AG04450 (cell line): ENCODE data around the gene ZNF536. TPM values are rescaled to one million over a fixed set of nuclear protein-coding genes. Genes with fewer than 3 reads are reported as not detected.

Source experiments
- CTCF ChIA-PET: fragments of 300-600, 350-600 bp; formaldehyde crosslinking; extraction: SDS; loops from one replicate; lab custom pipeline; 2022; ENCODE audit warnings: antibody characterized with exemption, inconsistent platforms; lab: Charles Lee
- POLR2A ChIA-PET: fragments of 350-600 bp; formaldehyde crosslinking; extraction: SDS; loops from one replicate; lab custom pipeline; 2021; ENCODE audit warnings: antibody characterized with exemption, inconsistent platforms; lab: Yijun Ruan, JAX
- DNase-seq: peaks from one replicate; pipeline ENCODE4 v3.0.0-alpha.2; 2011; ENCODE audit warnings: low read depth, low spot score
- H3K27ac ChIP-seq: one replicate; pipeline ENCODE4 v1.5.1; 2012; ENCODE audit warnings: low read depth, low read length, control low read depth
- H3K27me3 ChIP-seq: one replicate; pipeline ENCODE4 v1.6.0; 2012; ENCODE audit warnings: low read length; ENCODE audit not compliant: control insufficient read depth, insufficient read depth
- H3K4me3 ChIP-seq: 2 replicates; pipeline ENCODE4 v1.5.1; 2011; ENCODE audit warnings: mild to moderate bottlenecking, low read depth, low read length, control low read depth
- H3K9me3 ChIP-seq: 2 replicates; pipeline ENCODE4 v1.5.1; 2012; ENCODE audit warnings: low read length; ENCODE audit not compliant: control insufficient read depth, insufficient read depth
- polyA plus RNA-seq: library from polyadenylated mRNA; depleted of rRNA; stranded (reverse); fragments of >200 nt; gene quantifications from 2 replicates; pipeline ENCODE4 v1.2.3, GENCODE V29; 2011
- TF ChIP-seq, protein P1 (sequence below): IDR thresholded peaks from 2 replicates; pipeline ENCODE4 v1.5.1; 2011; ENCODE audit warnings: low read depth, low read length, control low read depth, inconsistent platforms

ZNF536 gene
- polyA plus RNA-seq, 1 experiment: not detected

DNA sequence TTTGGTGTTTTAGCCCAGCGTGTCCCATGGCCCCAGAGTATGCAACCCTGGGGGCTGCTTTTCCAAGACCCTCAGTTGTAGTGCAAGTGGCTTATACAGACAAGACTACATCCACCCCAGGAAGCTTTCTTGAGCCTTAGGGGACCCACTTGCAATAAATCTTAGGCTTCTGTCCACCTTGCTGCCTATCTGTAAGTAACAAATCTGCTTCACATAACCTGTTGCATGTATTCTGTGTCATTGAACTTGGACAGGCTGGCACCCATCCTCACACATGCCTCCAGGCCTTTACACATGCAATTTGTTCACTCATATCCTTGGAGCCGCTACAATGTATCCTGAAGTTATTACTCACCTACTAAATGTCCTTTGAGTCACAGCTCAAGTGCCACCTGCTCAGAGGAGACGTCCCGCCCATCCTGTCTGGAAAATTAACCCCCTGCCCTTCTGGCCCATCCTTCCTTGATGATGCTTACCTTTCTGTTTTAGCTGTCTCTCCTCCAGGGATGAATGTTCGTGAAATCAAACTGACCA, 101.2 kb downstream of the ZNF536 start:
- TF ChIP-seq, protein P1, sequence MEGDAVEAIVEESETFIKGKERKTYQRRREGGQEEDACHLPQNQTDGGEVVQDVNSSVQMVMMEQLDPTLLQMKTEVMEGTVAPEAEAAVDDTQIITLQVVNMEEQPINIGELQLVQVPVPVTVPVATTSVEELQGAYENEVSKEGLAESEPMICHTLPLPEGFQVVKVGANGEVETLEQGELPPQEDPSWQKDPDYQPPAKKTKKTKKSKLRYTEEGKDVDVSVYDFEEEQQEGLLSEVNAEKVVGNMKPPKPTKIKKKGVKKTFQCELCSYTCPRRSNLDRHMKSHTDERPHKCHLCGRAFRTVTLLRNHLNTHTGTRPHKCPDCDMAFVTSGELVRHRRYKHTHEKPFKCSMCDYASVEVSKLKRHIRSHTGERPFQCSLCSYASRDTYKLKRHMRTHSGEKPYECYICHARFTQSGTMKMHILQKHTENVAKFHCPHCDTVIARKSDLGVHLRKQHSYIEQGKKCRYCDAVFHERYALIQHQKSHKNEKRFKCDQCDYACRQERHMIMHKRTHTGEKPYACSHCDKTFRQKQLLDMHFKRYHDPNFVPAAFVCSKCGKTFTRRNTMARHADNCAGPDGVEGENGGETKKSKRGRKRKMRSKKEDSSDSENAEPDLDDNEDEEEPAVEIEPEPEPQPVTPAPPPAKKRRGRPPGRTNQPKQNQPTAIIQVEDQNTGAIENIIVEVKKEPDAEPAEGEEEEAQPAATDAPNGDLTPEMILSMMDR: no peak
- peaks cover 67% of the 10 kb centered on the region for H3K9me3 ChIP-seq
- H3K27ac ChIP-seq: no peak overlapping the region
- no peak overlapping the region for H3K4me3 ChIP-seq
- no peak for DNase-seq
- POLR2A ChIA-PET: no interaction called here
- CTCF ChIA-PET: no interaction called here
- no peaks in the 10 kb centered on the region for H3K27me3 ChIP-seq

DNA sequence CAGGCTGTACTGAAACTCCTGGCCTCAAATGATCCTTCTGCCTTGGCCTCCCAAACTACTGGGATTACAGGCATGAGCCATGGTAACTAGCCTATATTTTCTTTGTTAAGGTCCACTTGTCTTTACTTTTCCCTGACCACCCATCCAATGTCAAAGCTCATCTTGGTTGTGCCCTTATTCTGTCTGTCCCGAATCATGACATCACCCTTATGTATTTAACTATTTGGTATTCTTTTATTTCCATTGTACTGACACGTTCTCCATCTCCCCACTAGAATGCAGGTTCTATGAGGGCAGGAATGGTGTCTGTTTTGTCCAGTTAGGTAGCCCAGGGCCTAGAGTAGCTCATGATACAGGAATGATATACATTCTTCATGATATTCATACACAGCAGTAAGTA, 104.8 kb downstream of the ZNF536 start:
- H3K27ac ChIP-seq: no peak overlapping the region
- TF ChIP-seq, protein P1: no peak
- ChIA-PET POLR2A (no interaction called here), CTCF (no interaction called here)
- no peak overlapping the region for H3K4me3 ChIP-seq
- DNase-seq: no peak
- H3K27me3 ChIP-seq: no peaks in the 10 kb centered on the region
- peaks cover 66% of the 10 kb centered on the region for H3K9me3 ChIP-seq

DNA sequence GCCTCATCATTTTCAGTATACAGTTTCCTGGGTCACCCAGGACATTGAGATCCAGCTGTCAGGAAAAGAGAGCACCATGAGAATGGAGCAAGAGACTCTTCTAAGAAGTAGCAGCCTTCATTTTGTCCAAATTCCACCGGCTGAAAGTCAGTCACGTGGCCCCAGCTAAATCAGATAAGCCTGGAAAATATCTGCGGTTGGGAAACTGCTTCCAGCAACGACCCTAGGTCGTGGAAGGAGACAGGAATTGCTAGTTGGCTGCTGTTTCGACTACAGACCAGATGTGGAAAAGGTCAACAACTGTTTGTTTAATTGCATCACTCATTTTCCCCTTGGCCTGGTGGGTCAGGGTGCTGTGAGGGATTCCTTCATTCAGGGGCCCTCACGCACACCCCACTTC, 107.0 kb downstream of the ZNF536 start:
- H3K4me3 ChIP-seq: no peak overlapping the region
- ChIA-PET POLR2A (no interaction called here), CTCF (no interaction called here)
- H3K27me3 ChIP-seq: no peaks in the 10 kb centered on the region
- DNase-seq: no peak
- H3K27ac ChIP-seq: no peak overlapping the region
- H3K9me3 ChIP-seq: peaks cover 61% of the 10 kb centered on the region
- TF ChIP-seq, protein P1: no peak

DNA sequence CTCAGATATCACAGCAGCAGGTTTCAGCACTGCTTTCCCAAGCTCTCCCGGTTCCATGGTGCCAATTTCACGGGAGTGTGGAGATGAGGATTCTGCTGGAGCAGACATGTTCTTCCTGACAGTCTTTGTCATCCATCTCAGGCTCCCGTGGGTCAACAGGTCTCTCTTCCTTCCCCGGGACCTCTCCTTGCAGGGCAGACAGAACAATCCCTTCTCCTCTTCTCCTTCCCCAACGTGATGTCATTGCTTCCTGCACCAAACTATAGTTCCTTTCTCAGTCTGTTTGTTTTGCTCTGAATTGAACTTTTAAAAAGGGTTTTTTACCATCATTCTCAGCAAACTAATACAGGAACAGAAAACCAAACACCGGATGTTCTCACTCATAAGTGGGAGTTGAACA, 107.9 kb downstream of the ZNF536 start:
- CTCF ChIA-PET: no interaction called here
- DNase-seq: no peak

DNA sequence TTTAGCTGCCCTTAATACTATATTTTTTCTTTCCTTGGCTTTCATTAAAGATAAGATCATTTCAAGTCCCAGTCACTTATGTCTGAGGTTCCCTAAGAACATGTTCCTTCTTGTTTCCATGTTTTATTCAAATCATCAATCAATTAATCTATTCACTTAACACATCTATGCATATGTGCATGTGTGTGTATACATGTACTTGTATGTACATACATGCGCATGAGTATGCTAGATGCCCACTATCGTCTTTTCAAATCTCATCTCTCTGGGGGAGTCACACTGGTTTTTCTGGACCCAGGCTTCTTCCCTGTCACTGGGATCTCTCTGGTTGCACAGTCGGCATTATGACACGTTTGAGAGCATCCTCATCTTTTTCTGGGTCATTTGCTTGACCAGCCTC, 108.9 kb downstream of the ZNF536 start:
- POLR2A ChIA-PET: no interaction called here
- Histone ChIP-seq H3K4me3 (no peak overlapping the region), H3K27me3 (no peaks in the 10 kb centered on the region), H3K27ac (no peak overlapping the region), H3K9me3 (peaks cover 52% of the 10 kb centered on the region)
- CTCF ChIA-PET: no interaction called here
- DNase-seq: no peak
- TF ChIP-seq, protein P1: no peak

More for the DNA sequence above, 107.9 kb downstream of the ZNF536 start:
- Histone ChIP-seq H3K27ac (no peak overlapping the region), H3K4me3 (no peak overlapping the region), H3K9me3 (peaks cover 59% of the 10 kb centered on the region), H3K27me3 (no peaks in the 10 kb centered on the region)
- POLR2A ChIA-PET: no interaction called here
- TF ChIP-seq, protein P1: no peak
